OCI-LY3 (cell line): ENCODE results near the gene SERAC1.

Experiments used
- H2AFZ ChIP-seq: fragments of 200-600, 300-600 bp; shearing (Covaris generic); 2 replicates; pipeline ENCODE4 v1.6.0; 2014; ENCODE audit warnings: antibody characterized with exemption, low read depth, low read length
- H3K27ac ChIP-seq: fragments of 200-600, 300-600 bp; sonication (generic); 2 replicates; pipeline ENCODE4 v1.5.1; 2014; ENCODE audit warnings: mild to moderate bottlenecking, low read length, moderate library complexity, mixed read lengths
- H3K27me3 ChIP-seq: fragments of 200-600, 300-600 bp; sonication (generic); 2 replicates; pipeline ENCODE4 v1.6.1; 2014; ENCODE audit warnings: low read depth, low read length, mixed read lengths
- H3K36me3 ChIP-seq: fragments of 200-600, 300-600 bp; sonication (generic); replicated peaks from 2 replicates; pipeline ENCODE3; 2014; ENCODE audit warnings: low read depth, low read length, mixed read lengths
- H3K4me1 ChIP-seq: fragments of 300-600, 200-600 bp; sonication (generic); 2 replicates; pipeline ENCODE4 v1.6.1; 2014; ENCODE audit warnings: low read length, mixed read lengths
- H3K4me2 ChIP-seq: fragments of 200-600, 300-600 bp; sonication (generic); 2 replicates; pipeline ENCODE4 v1.6.1; 2014; ENCODE audit warnings: low read length, mixed read lengths
- H3K4me3 ChIP-seq: fragments of 300-600, 200-600 bp; sonication (generic); 2 replicates; pipeline ENCODE4 v1.5.1; 2014; ENCODE audit warnings: antibody characterized with exemption, mild to moderate bottlenecking, low read length, moderate library complexity
- H3K79me2 ChIP-seq: fragments of 300-600, 200-600 bp; shearing (Covaris generic); 2 replicates; pipeline ENCODE4 v1.6.1; 2014; ENCODE audit warnings: mild to moderate bottlenecking, low read length, mixed read lengths
- H3K9ac ChIP-seq: fragments of 300-600, 200-600 bp; shearing (Covaris generic); 2 replicates; pipeline ENCODE4 v1.6.0; 2014; ENCODE audit warnings: mild to moderate bottlenecking, low read length, moderate library complexity
- H3K9me3 ChIP-seq: fragments of 200-600, 300-600 bp; shearing (Covaris generic); 2 replicates; pipeline ENCODE4 v1.6.1; 2014; ENCODE audit warnings: low read length, mixed read lengths; ENCODE audit not compliant: insufficient read depth
- H4K20me1 ChIP-seq: fragments of 200-600, 300-600 bp; sonication (generic); 2 replicates; pipeline ENCODE4 v1.6.1; 2016; ENCODE audit warnings: low read length, mixed read lengths; ENCODE audit not compliant: insufficient read depth
- EZH2phosphoT487 ChIP-seq: fragments of 200-600 bp; shearing (Covaris generic); IDR thresholded peaks from 2 replicates; pipeline ENCODE4 v1.6.1; 2018; ENCODE audit warnings: antibody characterized with exemption, mixed run types, low read depth
- TF ChIP-seq, protein P1 (sequence below): fragments of 200-600, 300-600 bp; sonication (generic); IDR thresholded peaks from 2 replicates; pipeline ENCODE4 v1.5.1; 2014; ENCODE audit warnings: antibody characterized with exemption, low read length, low read depth

The SERAC1 gene

DNA sequence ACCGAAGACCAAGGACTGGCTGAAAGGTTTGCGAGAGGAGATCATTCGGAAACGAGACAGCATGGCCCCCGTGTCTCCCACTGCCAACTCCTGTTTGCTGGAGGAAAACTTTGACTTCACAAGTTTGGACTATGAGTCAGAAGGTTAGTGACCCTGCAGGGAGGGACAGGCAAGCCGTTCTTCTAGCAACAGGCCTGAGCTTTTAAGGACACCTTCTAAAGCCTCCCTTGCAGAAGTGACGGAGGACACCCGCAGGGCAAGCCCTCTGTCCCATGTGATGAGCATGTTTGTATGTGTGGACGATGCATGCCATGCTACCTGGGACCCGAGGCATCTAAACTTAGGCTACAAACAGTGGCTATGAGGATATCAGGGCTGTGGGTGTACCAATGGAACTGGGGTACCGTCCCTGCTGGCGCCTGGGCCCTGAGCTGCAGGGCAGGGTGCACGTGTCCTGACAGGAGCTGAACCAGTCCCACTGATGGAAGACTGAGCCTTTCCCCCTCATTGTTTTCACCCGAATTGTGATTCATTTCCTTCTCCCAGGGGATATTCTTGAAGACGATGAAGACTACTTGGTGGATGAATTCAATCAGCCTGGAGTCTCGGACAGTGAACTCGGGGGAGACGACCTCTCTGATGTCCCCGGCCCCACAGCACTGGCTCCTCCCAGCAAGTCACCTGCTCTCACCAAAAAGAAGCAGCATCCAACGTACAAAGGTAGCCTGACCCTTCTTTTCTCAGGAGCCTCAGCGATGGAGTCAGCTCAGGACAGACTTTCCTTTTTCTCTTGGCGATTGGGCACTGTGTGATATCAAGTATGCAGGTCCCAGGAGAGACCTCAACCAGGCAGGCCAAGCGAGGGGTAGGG, 84.4 kb downstream of the SERAC1 start:
- TF ChIP-seq, protein P1, sequence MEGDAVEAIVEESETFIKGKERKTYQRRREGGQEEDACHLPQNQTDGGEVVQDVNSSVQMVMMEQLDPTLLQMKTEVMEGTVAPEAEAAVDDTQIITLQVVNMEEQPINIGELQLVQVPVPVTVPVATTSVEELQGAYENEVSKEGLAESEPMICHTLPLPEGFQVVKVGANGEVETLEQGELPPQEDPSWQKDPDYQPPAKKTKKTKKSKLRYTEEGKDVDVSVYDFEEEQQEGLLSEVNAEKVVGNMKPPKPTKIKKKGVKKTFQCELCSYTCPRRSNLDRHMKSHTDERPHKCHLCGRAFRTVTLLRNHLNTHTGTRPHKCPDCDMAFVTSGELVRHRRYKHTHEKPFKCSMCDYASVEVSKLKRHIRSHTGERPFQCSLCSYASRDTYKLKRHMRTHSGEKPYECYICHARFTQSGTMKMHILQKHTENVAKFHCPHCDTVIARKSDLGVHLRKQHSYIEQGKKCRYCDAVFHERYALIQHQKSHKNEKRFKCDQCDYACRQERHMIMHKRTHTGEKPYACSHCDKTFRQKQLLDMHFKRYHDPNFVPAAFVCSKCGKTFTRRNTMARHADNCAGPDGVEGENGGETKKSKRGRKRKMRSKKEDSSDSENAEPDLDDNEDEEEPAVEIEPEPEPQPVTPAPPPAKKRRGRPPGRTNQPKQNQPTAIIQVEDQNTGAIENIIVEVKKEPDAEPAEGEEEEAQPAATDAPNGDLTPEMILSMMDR: no peak
- TF ChIP-seq EZH2phosphoT487: no peak
- H3K4me2 ChIP-seq: no peak overlapping the region
- H3K9ac ChIP-seq: no peak overlapping the region
- no peaks in the 10 kb centered on the region for H3K27me3 ChIP-seq
- 0 out of 2 replicates have a peak, but pooled peaks cover 5% of the 10 kb centered on the region for H3K4me1 ChIP-seq
- H3K79me2 ChIP-seq: no peaks in the 10 kb centered on the region
- H3K27ac ChIP-seq: no peak overlapping the region
- no peak overlapping the region for H2AFZ ChIP-seq
- no peaks in the 10 kb centered on the region for H3K9me3 ChIP-seq
- no peaks in the 10 kb centered on the region for H4K20me1 ChIP-seq
- no peak overlapping the region for H3K4me3 ChIP-seq
- no peaks in the 10 kb centered on the region for H3K36me3 ChIP-seq

DNA sequence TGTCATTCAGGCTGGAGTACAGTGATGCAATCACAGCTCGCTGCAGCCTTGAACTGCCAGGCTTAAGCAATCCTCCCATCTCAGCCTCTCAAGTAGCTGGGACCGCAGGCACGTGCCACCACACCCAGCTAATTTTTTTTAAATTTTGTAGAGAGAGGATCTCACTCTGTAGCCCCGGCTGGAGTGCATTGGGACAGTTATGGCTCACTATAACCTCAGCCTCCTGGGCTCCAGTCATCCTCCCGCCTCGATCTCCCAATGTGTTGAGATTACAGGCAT, 86.5 kb downstream of the SERAC1 start:
- no peak overlapping the region for H3K4me3 ChIP-seq
- H3K9me3 ChIP-seq: no peaks in the 10 kb centered on the region
- no peak overlapping the region for H3K4me2 ChIP-seq
- 0 out of 2 replicates have a peak, but pooled peaks cover 5% of the 10 kb centered on the region for H3K4me1 ChIP-seq
- no peak overlapping the region for H2AFZ ChIP-seq
- no peaks in the 10 kb centered on the region for H4K20me1 ChIP-seq
- H3K9ac ChIP-seq: no peak overlapping the region
- peaks cover 4% of the 10 kb centered on the region for H3K36me3 ChIP-seq
- H3K27me3 ChIP-seq: no peaks in the 10 kb centered on the region
- no peaks in the 10 kb centered on the region for H3K79me2 ChIP-seq
- H3K27ac ChIP-seq: no peak overlapping the region
- TF ChIP-seq, protein P1: no peak
- TF ChIP-seq EZH2phosphoT487: no peak

DNA sequence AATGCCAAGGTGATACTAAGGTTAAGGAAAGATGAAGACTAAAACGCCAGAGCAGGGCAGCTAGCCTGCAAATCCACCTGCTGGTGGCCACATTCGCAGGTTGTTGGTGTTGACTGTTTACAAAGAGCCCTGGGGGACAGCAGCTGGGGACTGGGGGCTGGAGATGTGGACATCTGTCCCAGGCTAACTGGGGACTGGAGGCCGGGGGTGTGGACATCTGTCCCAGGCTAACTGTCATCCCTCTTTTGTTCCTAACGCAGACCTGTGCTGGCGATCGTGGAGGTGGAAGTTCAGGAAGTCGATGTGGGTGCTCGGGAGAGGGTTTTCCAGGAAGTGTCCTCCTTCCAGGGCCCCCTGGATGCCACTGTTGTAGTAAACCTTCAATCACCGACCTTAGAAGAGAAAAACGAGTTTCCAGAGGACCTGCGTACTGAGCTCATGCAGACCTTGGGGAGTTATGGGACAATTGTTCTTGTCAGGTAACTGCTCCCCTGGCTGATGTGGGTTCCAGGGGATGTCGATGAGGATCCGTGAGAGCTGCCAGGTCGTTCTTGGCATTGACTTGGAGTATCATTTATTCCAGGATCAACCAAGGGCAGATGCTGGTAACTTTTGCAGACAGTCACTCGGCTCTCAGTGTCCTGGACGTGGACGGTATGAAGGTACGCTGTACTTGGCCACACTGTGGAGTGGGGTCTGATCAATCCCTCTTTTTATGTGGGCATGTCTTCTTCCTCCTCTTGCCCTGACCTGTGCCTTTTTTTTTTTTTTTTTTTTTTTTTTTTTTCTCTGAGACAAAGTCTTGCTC, 87.0 kb downstream of the SERAC1 start:
- H3K9ac ChIP-seq: no peak overlapping the region
- no peak overlapping the region for H2AFZ ChIP-seq
- peaks cover 4% of the 10 kb centered on the region for H3K36me3 ChIP-seq
- no peaks in the 10 kb centered on the region for H4K20me1 ChIP-seq
- H3K27me3 ChIP-seq: no peaks in the 10 kb centered on the region
- no peak for TF ChIP-seq EZH2phosphoT487
- TF ChIP-seq, protein P1: no peak
- H3K4me1 ChIP-seq: no peaks in the 10 kb centered on the region
- no peaks in the 10 kb centered on the region for H3K79me2 ChIP-seq
- no peak overlapping the region for H3K4me3 ChIP-seq
- H3K9me3 ChIP-seq: no peaks in the 10 kb centered on the region
- no peak overlapping the region for H3K4me2 ChIP-seq
- H3K27ac ChIP-seq: no peak overlapping the region

DNA sequence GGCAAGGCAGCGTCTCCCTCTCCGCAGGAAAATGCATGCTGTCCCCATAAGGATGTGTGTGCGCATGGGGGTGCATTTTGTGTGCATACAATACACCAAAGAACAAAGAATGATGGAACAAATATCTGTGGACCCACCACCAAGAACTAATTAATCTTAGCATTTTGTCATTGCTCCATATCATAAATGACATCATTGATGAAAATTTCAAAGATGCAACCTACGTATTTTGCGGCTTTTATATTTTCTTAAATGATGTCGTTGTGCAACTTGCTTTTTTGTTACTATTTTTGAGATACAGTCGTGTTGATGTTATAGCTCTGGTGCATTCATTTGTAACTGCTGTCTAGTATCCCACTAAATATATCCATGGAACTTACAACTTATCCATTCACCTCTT, 89.7 kb downstream of the SERAC1 start:
- H3K27ac ChIP-seq: no peak overlapping the region
- H3K9me3 ChIP-seq: no peaks in the 10 kb centered on the region
- no peaks in the 10 kb centered on the region for H3K79me2 ChIP-seq
- H3K27me3 ChIP-seq: no peaks in the 10 kb centered on the region
- H3K4me2 ChIP-seq: no peak overlapping the region
- no peaks in the 10 kb centered on the region for H3K4me1 ChIP-seq
- H3K9ac ChIP-seq: no peak overlapping the region
- TF ChIP-seq, protein P1: no peak
- no peak for TF ChIP-seq EZH2phosphoT487
- no peak overlapping the region for H2AFZ ChIP-seq
- H3K4me3 ChIP-seq: no peak overlapping the region
- H3K36me3 ChIP-seq: peaks cover 4% of the 10 kb centered on the region
- no peaks in the 10 kb centered on the region for H4K20me1 ChIP-seq
